NCI-H345 treated with DMSO at 0.1 percent for 48 hours (cell line): ENCODE results near the gene XPNPEP1.

Source experiments
- DNase-seq: peaks from one replicate; lab custom pipeline; 2025; ENCODE audit not compliant: unreplicated experiment; lab: John Stamatoyannopoulos, UW

Gene XPNPEP1

GRCh38 chr10:109922976-109923921, at the start of gene XPNPEP1:
TSS of gene XPNPEP1 (minus strand) at chr10:109923511. CDS start at chr10:109923433, 78 bp downstream.
- DNase-seq: peak; percentile 30

- no peak for DNase-seq
Measured at GRCh38 chr10:109972372-109973001, 49.2 kb upstream of the XPNPEP1 start.

GRCh38 chr10:109971634-109972033, 48.3 kb upstream of the XPNPEP1 start:
- no peak for DNase-seq

- no peak for DNase-seq
Measured at GRCh38 chr10:109969760-109970346, 46.5 kb upstream of the XPNPEP1 start.

- DNase-seq: no peak
Measured at GRCh38 chr10:109968953-109969759, 45.8 kb upstream of the XPNPEP1 start.

- DNase-seq: no peak
Measured at GRCh38 chr10:109967739-109968088, 44.4 kb upstream of the XPNPEP1 start.

GRCh38 chr10:109966961-109967738, 43.8 kb upstream of the XPNPEP1 start:
- no peak for DNase-seq

GRCh38 chr10:109964318-109964717, 41.0 kb upstream of the XPNPEP1 start:
- no peak for DNase-seq

- no peak for DNase-seq
Measured at GRCh38 chr10:109963439-109963838, 40.1 kb upstream of the XPNPEP1 start.

- no peak for DNase-seq
Measured at GRCh38 chr10:109962247-109962646, 38.9 kb upstream of the XPNPEP1 start.

GRCh38 chr10:109961174-109962001, 38.1 kb upstream of the XPNPEP1 start:
- DNase-seq: no peak

GRCh38 chr10:109960682-109961081, 37.4 kb upstream of the XPNPEP1 start:
- no peak for DNase-seq

GRCh38 chr10:109959259-109960145, 36.2 kb upstream of the XPNPEP1 start:
- no peak for DNase-seq

GRCh38 chr10:109958059-109958458, 34.7 kb upstream of the XPNPEP1 start:
- DNase-seq: no peak

GRCh38 chr10:109957092-109957797, 33.9 kb upstream of the XPNPEP1 start:
- DNase-seq: peak; percentile 32

GRCh38 chr10:109956454-109957091, 33.3 kb upstream of the XPNPEP1 start:
- no peak for DNase-seq

GRCh38 chr10:109953766-109954165, 30.5 kb upstream of the XPNPEP1 start:
- DNase-seq: no peak
